ENCODE results near the gene TACC3.

- peak; percentile 38 for TF ChIP-seq CTCF (IDR thresholded peaks at IDR 0.05)
- TF ChIP-seq ZFX (IDR thresholded peaks at IDR 0.05; ENCODE audit: borderline replicate concordance), result no peak
Measured at GRCh38 chr4:1767770-1768366, 46.5 kb downstream of the TACC3 start.

Measured in 22Rv1 (cell line).